Body of pancreas (tissue), 4 donors: Measurements from ENCODE around the gene ELP4. TPM values are rescaled to one million over a fixed set of nuclear protein-coding genes. Genes with fewer than 3 reads are reported as not detected.

Experiments used
- ATAC-seq: fragments of 150-250 bp; one replicate; pipeline ENCODE4 v1.9.1; 2016
- DNase-seq, 4 donors: peaks; one replicate each; pipeline ENCODE4 v3.0.0-alpha.2; 2019
- H3K27ac ChIP-seq, 4 donors: fragments of 200-600 bp; sonication (generic); 1 replicate in 3 of 4; 2 replicates in 1 of 4; pipeline versions ENCODE4 v1.5.1 to v1.6.1; 2016 to 2019; ENCODE audit warnings: mild to moderate bottlenecking in 1 of 4, mixed read lengths in 1 of 4, moderate library complexity in 1 of 4
- H3K27me3 ChIP-seq, 2 donors: fragments of 200-600 bp; sonication (generic); one replicate each; pipeline ENCODE4 v1.6.0; 2016; ENCODE audit warnings: mild to moderate bottlenecking in 1 of 2
- H3K36me3 ChIP-seq, 2 donors: fragments of 200-600 bp; sonication (generic); replicated peaks in 1 of 2; 2 replicates each; pipeline ENCODE4 v1.5.1; 2016; ENCODE audit warnings: low read depth in 2 of 2; ENCODE audit not compliant: insufficient read depth in 1 of 2
- H3K4me1 ChIP-seq: fragments of 200-600 bp; sonication (generic); one replicate; pipeline ENCODE4 v1.6.0; 2016
- H3K4me3 ChIP-seq, 2 donors: fragments of 200-600 bp; sonication (generic); 1 replicate in 1 of 2; 2 replicates in 1 of 2; pipeline ENCODE4 v1.5.1; 2016 to 2019
- H3K9me3 ChIP-seq, 3 donors: fragments of 200-600 bp; sonication (generic); 1 replicate in 2 of 3; 2 replicates in 1 of 3; pipeline ENCODE4 v1.5.1; 2016
- POLR2A ChIP-seq, 3 donors: fragments of 450-650 bp; IDR thresholded peaks; one replicate each; pipeline ENCODE4 v1.6.1; 2016; ENCODE audit warnings: antibody characterized with exemption in 3 of 3, mild to moderate bottlenecking in 2 of 3
- WGBS, 2 donors: methylation state at CpG; one replicate each; pipeline ENCODE4 v1.1.5; 2017; 5-methylcytosine and 5-hydroxymethylcytosine counted together
- intact Hi-C: fragments of 100-400 bp; cut with DNase I; formaldehyde crosslinking; loops from one replicate; pipeline ENCODE4 v1.15.1; 2023
- total RNA-seq, 2 donors: library from RNA; depleted of rRNA; stranded (reverse); fragments of >200 nt; gene quantifications; one replicate each; pipeline ENCODE4 v1.1.0, GENCODE V29; 2016
- TF ChIP-seq, protein P1 (sequence below), 7 experiments: fragments of 450-650 bp in 4 of 7; fragments of 200-600 bp in 3 of 7; sonication (generic) in 3 of 7; IDR thresholded peaks; one replicate each; pipeline ENCODE4 v1.5.1; 2016 to 2019; ENCODE audit warnings: antibody characterized with exemption in 7 of 7

ELP4 gene
- total RNA-seq, 2 donors from 2014 or later = 20.2 to 33.3 TPM

DNA sequence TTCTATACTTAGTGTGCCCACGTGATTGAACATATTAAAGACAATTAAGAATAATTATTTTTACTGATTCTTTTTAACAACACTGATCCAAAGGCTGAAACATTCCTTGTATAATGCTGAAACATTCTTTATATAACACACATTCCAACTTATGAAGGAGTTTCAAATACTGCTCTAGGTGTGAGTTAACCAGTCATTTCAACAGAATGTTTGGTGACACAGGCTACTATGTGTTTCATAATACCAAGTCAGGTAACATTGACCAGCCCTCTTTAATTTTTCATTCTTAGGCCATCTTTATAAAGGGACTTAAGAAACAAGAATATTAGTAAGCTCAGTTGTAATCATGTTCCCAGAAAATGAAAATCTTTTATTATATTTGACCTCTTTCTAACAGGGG, 136.6 kb downstream of the ELP4 start:
- Histone ChIP-seq H3K36me3 (no peaks in the 10 kb centered on the region), H3K4me1 (peaks cover 2% of the 10 kb centered on the region), H3K9me3 (no peaks in the 10 kb centered on the region), H3K27me3 (no peaks in the 10 kb centered on the region), H3K27ac (no peak overlapping the region), H3K4me3 (no peak overlapping the region)
- intact Hi-C loops = no loop called here
- 89 to 94% methylated on average over 1 of the region's 1 CpG for WGBS, 2 donors
- DNase-seq (no peak), ATAC-seq (no peak)
- TF ChIP-seq, protein P1, sequence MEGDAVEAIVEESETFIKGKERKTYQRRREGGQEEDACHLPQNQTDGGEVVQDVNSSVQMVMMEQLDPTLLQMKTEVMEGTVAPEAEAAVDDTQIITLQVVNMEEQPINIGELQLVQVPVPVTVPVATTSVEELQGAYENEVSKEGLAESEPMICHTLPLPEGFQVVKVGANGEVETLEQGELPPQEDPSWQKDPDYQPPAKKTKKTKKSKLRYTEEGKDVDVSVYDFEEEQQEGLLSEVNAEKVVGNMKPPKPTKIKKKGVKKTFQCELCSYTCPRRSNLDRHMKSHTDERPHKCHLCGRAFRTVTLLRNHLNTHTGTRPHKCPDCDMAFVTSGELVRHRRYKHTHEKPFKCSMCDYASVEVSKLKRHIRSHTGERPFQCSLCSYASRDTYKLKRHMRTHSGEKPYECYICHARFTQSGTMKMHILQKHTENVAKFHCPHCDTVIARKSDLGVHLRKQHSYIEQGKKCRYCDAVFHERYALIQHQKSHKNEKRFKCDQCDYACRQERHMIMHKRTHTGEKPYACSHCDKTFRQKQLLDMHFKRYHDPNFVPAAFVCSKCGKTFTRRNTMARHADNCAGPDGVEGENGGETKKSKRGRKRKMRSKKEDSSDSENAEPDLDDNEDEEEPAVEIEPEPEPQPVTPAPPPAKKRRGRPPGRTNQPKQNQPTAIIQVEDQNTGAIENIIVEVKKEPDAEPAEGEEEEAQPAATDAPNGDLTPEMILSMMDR (IDR thresholded peaks at IDR 0.05) = no peak
- TF ChIP-seq POLR2A (IDR thresholded peaks at IDR 0.05) = no peak

DNA sequence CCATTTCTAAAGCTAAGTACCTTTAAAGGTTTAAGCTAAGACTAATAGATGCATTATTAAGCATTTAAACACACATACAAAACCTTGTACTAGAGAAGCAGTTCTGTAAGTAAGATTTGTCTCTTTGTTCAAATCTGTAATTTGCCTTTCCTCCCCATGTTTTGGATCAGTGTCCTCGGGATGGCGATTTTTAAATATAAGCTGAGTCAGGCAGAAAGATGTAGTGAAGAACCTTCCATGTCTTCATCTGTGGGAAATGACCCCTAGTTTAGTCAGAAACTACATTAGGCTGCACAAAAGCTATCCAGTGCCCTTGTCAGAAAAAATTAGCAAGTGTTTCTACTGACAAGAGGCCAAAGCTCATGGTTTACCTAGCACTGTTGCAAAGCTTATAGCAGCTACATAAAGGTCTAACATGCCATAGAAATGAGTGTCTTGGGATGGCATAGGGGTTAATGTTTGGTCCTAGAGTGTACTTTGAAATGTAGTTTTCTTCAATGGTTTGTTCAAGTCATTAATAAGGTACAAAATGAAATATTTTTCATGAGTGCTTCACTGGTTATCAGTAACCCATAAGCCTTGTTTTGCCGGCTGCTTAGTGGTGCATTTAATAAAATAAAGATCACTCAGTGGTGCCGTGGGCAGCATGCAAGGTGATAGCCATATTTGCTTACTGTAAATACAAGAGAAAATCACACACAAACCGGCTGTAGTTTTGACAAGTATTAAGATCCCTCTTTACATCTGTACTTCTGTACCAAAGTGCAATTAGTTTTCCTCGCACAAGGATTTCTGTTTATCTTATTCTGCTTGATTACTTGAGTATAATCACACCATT, 139.8 kb downstream of the ELP4 start:
- no peak overlapping the region for H3K4me3 ChIP-seq
- H3K4me1 ChIP-seq = no peaks in the 10 kb centered on the region
- no peak overlapping the region for H3K27ac ChIP-seq
- DNase-seq (peak in 1 of 4 donors; percentile 10), ATAC-seq (no peak)
- H3K36me3 ChIP-seq = no peaks in the 10 kb centered on the region
- H3K27me3 ChIP-seq = no peaks in the 10 kb centered on the region
- TF ChIP-seq POLR2A (IDR thresholded peaks at IDR 0.05) = no peak
- TF ChIP-seq, protein P1 (IDR thresholded peaks at IDR 0.05) = no peak
- no peaks in the 10 kb centered on the region for H3K9me3 ChIP-seq
- intact Hi-C loops = no loop called here
- WGBS, 2 donors = 74 to 77% methylated on average over 6 of the region's 6 CpGs

DNA sequence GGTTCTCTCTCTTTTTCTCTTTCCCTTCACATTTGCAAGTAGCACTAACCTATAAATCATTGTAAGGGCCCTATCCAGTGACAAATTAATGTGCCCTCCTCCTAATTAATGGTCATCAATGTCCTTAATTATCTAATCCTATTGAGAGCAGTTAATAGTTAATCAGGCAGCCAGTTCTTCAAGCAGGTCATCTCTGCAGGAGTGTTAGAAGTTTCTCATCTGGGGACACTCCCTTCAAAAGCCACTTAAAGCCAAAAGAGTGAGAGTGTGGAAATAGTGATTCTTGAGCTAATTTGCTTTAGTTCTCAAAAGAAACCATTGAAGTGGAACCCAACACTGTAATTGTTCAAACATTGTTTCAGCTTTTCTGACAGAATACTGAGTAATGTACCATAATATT, 141.6 kb downstream of the ELP4 start:
- no peaks in the 10 kb centered on the region for H3K36me3 ChIP-seq

DNA sequence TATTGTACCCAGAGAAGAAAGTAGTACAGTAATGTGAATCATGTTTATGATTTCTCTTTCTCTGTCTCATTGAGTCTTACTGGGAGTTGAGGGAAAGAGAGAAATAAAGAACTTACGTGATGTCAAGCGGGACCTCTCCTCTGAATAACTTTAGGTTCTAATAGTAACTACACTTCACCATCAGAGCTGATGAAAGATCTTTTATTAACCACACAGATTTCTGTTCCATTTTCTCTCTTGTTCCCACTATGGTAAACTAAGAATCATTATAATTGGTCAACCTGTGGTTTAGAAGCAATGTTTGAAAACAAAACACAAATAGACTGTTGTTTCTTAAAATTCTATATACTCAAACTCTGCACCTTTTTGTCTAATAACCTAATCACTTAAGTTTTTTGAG, 142.3 kb downstream of the ELP4 start:
- no peak overlapping the region for H3K27ac ChIP-seq
- H3K27me3 ChIP-seq = no peaks in the 10 kb centered on the region
- intact Hi-C loops = no loop called here
- DNase-seq = no peak
- H3K4me3 ChIP-seq = no peak overlapping the region
- ATAC-seq = no peak
- TF ChIP-seq, protein P1 (IDR thresholded peaks at IDR 0.05) = no peak
- TF ChIP-seq POLR2A (IDR thresholded peaks at IDR 0.05) = no peak
- WGBS, 2 donors = 98 to 100% methylated on average over 2 of the region's 2 CpGs
- H3K9me3 ChIP-seq = no peaks in the 10 kb centered on the region
- H3K36me3 ChIP-seq = no peaks in the 10 kb centered on the region
- no peaks in the 10 kb centered on the region for H3K4me1 ChIP-seq

More for the DNA sequence above, 141.6 kb downstream of the ELP4 start:
- no peak overlapping the region for H3K4me3 ChIP-seq
- no peak for DNase-seq
- H3K27me3 ChIP-seq = no peaks in the 10 kb centered on the region
- no peak overlapping the region for H3K27ac ChIP-seq
- H3K9me3 ChIP-seq = no peaks in the 10 kb centered on the region
- ATAC-seq = no peak
- no peaks in the 10 kb centered on the region for H3K4me1 ChIP-seq
- intact Hi-C loops = no loop called here
- TF ChIP-seq POLR2A (IDR thresholded peaks at IDR 0.05) = no peak
- TF ChIP-seq, protein P1 (IDR thresholded peaks at IDR 0.05) = no peak

DNA sequence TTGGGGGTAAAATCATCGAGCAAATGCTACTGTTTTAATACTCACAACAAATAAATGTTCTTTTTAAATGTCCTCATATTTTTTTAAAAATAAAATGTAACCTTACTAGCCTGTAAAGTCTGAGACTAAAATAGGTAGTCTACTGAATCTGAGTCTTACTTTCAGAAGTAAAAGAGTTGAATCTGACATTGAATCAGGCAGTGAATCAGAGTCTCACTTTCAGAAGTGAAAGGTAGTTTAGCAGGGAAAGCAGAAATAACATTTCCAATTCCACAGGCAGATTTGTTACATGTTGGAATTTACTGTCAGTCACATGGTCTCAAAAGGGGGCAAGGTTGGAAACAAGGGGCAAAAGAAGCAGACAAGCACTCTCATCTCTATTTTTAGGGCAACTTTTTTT, 143.0 kb downstream of the ELP4 start:
- no peaks in the 10 kb centered on the region for H3K36me3 ChIP-seq
- TF ChIP-seq, protein P1 (IDR thresholded peaks at IDR 0.05) = no peak
- TF ChIP-seq POLR2A (IDR thresholded peaks at IDR 0.05) = no peak
- H3K9me3 ChIP-seq = no peaks in the 10 kb centered on the region
- ATAC-seq = no peak
- DNase-seq = no peak
- no peaks in the 10 kb centered on the region for H3K27me3 ChIP-seq
- 92 to 93% methylated on average over 1 of the region's 1 CpG for WGBS, 2 donors
- H3K4me1 ChIP-seq = no peaks in the 10 kb centered on the region
- H3K27ac ChIP-seq = no peak overlapping the region
- intact Hi-C loops = no loop called here
- H3K4me3 ChIP-seq = no peak overlapping the region
